Smooth muscle cell (in vitro differentiated cells): ENCODE data around the gene OR13C5. TPM values are rescaled to one million over a fixed set of nuclear protein-coding genes. Genes with fewer than 3 reads are reported as not detected.
"Not testable (repeated sequence)": the region's sequence is repeated elsewhere in the genome, so short reads cannot be mapped to it uniquely, and the experiment has no call there.

Experiments
- DNase-seq: peaks from one replicate; lab custom pipeline; 2025; ENCODE audit not compliant: unreplicated experiment; lab: John Stamatoyannopoulos, UW
- H2AFZ ChIP-seq: fragments of 200-600 bp; sonication (generic); 2 replicates; pipeline ENCODE4 v1.6.0; 2016; ENCODE audit warnings: antibody characterized with exemption, low read depth, mild to moderate bottlenecking
- H3F3A ChIP-seq: fragments of 200-600 bp; sonication (generic); 2 replicates; pipeline ENCODE4 v1.6.0; 2017; ENCODE audit warnings: antibody characterized with exemption, low read depth
- H3K27ac ChIP-seq: fragments of 200-600 bp; sonication (generic); 2 replicates; pipeline ENCODE4 v1.5.1; 2016; ENCODE audit warnings: low read depth, mild to moderate bottlenecking
- H3K27me3 ChIP-seq: fragments of 200-600 bp; sonication (generic); 2 replicates; pipeline ENCODE4 v1.6.1; 2016; ENCODE audit warnings: low read depth, mild to moderate bottlenecking
- H3K36me3 ChIP-seq: fragments of 200-600 bp; sonication (generic); 2 replicates; pipeline ENCODE4 v1.5.1; 2016; ENCODE audit warnings: low read depth
- H3K4me1 ChIP-seq: fragments of 200-600 bp; sonication (generic); 2 replicates; pipeline ENCODE4 v1.5.1; 2016; ENCODE audit warnings: low read depth
- H3K4me2 ChIP-seq: fragments of 200-600 bp; sonication (generic); 2 replicates; pipeline ENCODE4 v1.6.0; 2016; ENCODE audit warnings: mild to moderate bottlenecking
- H3K4me3 ChIP-seq: fragments of 200-600 bp; sonication (generic); 2 replicates; pipeline ENCODE4 v1.5.1; 2016; ENCODE audit warnings: mild to moderate bottlenecking
- H3K79me2 ChIP-seq: fragments of 200-600 bp; sonication (generic); 2 replicates; pipeline ENCODE4 v1.6.0; 2016; ENCODE audit warnings: low read depth, mild to moderate bottlenecking
- H3K9ac ChIP-seq: fragments of 200-600 bp; sonication (generic); 2 replicates; pipeline ENCODE4 v1.6.0; 2016; ENCODE audit warnings: low read depth
- H3K9me3 ChIP-seq: fragments of 200-600 bp; sonication (generic); replicated peaks from 2 replicates; pipeline ENCODE4 v1.5.1; 2016; ENCODE audit warnings: low read depth
- H4K20me1 ChIP-seq: fragments of 200-600 bp; sonication (generic); 2 replicates; pipeline ENCODE4 v1.6.0; 2016; ENCODE audit warnings: low read depth
- CTCF ChIP-seq: fragments of 200-600 bp; sonication (generic); IDR thresholded peaks from 2 replicates; pipeline ENCODE4 v1.5.1; 2017; ENCODE audit warnings: borderline replicate concordance, mild to moderate bottlenecking, antibody characterized with exemption; ENCODE audit not compliant: insufficient read depth, poor library complexity, severe bottlenecking
- WGBS: methylation state at CpG from one replicate; pipeline ENCODE4 v1.1.7; 2016; ENCODE audit warnings: low lambda C conversion rate; 5-methylcytosine and 5-hydroxymethylcytosine counted together
- polyA plus RNA-seq: library from polyadenylated mRNA; unstranded; fragments of >200 nt; fragmentation: Nextera tagmentation; extraction: Ambion mirVana; gene quantifications from 2 replicates; pipeline ENCODE4 v1.2.1, GENCODE V29; 2016
- total RNA-seq: library from RNA; depleted of rRNA; stranded (reverse); fragments of >200 nt; gene quantifications from 2 replicates; pipeline ENCODE4 v1.2.3, GENCODE V29; 2014

OR13C5 gene, protein sequence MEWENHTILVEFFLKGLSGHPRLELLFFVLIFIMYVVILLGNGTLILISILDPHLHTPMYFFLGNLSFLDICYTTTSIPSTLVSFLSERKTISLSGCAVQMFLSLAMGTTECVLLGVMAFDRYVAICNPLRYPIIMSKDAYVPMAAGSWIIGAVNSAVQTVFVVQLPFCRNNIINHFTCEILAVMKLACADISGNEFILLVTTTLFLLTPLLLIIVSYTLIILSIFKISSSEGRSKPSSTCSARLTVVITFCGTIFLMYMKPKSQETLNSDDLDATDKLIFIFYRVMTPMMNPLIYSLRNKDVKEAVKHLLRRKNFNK
- total RNA-seq (not detected in 2 replicates), polyA plus RNA-seq (not detected in 2 replicates)

- not testable (repeated sequence) for H3K4me3 ChIP-seq, H2AFZ ChIP-seq, H4K20me1 ChIP-seq, H3K27ac ChIP-seq, H3K4me1 ChIP-seq, DNase-seq, H3K9ac ChIP-seq, H3K79me2 ChIP-seq, H3K4me2 ChIP-seq, H3F3A ChIP-seq, H3K9me3 ChIP-seq, H3K27me3 ChIP-seq, H3K36me3 ChIP-seq
These were observed at the start of gene OR13C5 for GRCh38 chr9:104599313-104599712. Gene OR13C5, minus strand, starts transcription at chr9:104599413. Its CDS starts 0 bp downstream, at chr9:104599413.

- Histone ChIP-seq H3K27me3 (no peaks in the 10 kb centered on the region), H4K20me1 (no peaks in the 10 kb centered on the region), H3K9ac (no peak overlapping the region), H3K27ac (no peak overlapping the region), H3K4me2 (no peak overlapping the region), H3K36me3 (no peaks in the 10 kb centered on the region), H3K79me2 (no peaks in the 10 kb centered on the region), H2AFZ (no peak overlapping the region), H3K9me3 (no peaks in the 10 kb centered on the region), H3K4me3 (no peak overlapping the region), H3F3A (no peaks in the 10 kb centered on the region), H3K4me1 (no peaks in the 10 kb centered on the region)
- DNase-seq: no peak
- TF ChIP-seq CTCF: no peak
These were observed 36.2 kb upstream of the OR13C5 start for GRCh38 chr9:104635456-104635855.

GRCh38 chr9:104633976-104634520 lies 34.8 kb upstream of the OR13C5 start:
- Histone ChIP-seq H2AFZ (no peak overlapping the region), H3K27me3 (no peaks in the 10 kb centered on the region), H4K20me1 (no peaks in the 10 kb centered on the region), H3K36me3 (no peaks in the 10 kb centered on the region), H3F3A (no peaks in the 10 kb centered on the region), H3K9ac (no peak overlapping the region), H3K4me2 (no peak overlapping the region), H3K9me3 (no peaks in the 10 kb centered on the region), H3K27ac (no peak overlapping the region), H3K4me1 (no peaks in the 10 kb centered on the region), H3K79me2 (no peaks in the 10 kb centered on the region), H3K4me3 (no peak overlapping the region)
- no peak for TF ChIP-seq CTCF
- DNase-seq: no peak
- 91% methylated on average over 30 of the region's 30 CpGs for WGBS

DNA sequence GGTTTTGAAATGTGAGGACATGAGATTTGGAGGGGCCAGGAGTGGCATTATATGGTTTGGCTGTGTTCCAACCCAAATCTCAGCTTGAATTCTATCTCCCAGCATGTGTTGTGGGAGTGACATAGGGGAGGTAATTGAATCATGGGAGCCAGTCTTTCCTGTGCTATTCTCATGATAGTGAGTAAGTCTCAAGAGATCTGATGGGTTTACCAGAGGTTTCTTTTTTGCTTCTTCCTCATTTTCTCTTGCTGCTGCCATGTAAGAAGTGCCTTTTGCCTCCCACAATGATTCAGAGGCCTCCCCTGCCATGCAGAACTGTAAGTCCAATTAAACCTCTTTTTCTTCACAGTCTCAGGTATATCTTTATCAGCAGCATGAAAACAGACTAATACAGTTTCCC lies 26.8 kb upstream of the OR13C5 start:
- H4K20me1 ChIP-seq, H3K36me3 ChIP-seq, H3K27ac ChIP-seq, H2AFZ ChIP-seq, H3K9me3 ChIP-seq, H3K4me1 ChIP-seq, H3K27me3 ChIP-seq, H3K4me3 ChIP-seq, H3F3A ChIP-seq, DNase-seq, H3K9ac ChIP-seq, H3K4me2 ChIP-seq, H3K79me2 ChIP-seq: not testable (repeated sequence)
